ENCODE results near the gene SEMG1. TPM values are rescaled to one million over a fixed set of nuclear protein-coding genes. Genes with fewer than 3 reads are reported as not detected.

SEMG1 gene
- total RNA-seq, 2 experiments from 2014 or later, result not detected

- H3K36me3 ChIP-seq (ENCODE audit: insufficient read depth, low read length), result no peaks in the 10 kb centered on the region
- H3K4me1 Mint-ChIP-seq (ENCODE audit: low read depth), result no peaks in the 10 kb centered on the region
- H3K27ac Mint-ChIP-seq, result no peak overlapping the region
- H3K4me3 Mint-ChIP-seq, result no peak overlapping the region
- H3K9me3 Mint-ChIP-seq, result no peaks in the 10 kb centered on the region
- no peak for DNase-seq
- POLR2A ChIA-PET, result no interaction called here
- no peaks in the 10 kb centered on the region for H3K4me1 ChIP-seq (ENCODE audit: insufficient read depth, low read length)
- no peak overlapping the region for H3K4me3 ChIP-seq (ENCODE audit: low read length)
- intact Hi-C loops (cut with DNase I, micrococcal nuclease), result no loop called here
- ATAC-seq (ENCODE audit: poor library complexity), result no peak
- no peaks in the 10 kb centered on the region for H3K9me3 ChIP-seq (ENCODE audit: control insufficient read depth in 1 of 2, insufficient read depth in 1 of 2, low read length in 2 of 2)
- no peak overlapping the region for H3K27ac ChIP-seq (ENCODE audit: low read depth in 1 of 2, low read length in 2 of 2)
- no peak for TF ChIP-seq CTCF (IDR thresholded peaks at IDR 0.05)
- peaks cover 17 to 29% of the 10 kb centered on the region in 2 experiments for H3K27me3 ChIP-seq (ENCODE audit: control insufficient read depth in 1 of 2, insufficient read depth in 2 of 2, low read length in 2 of 2)
- CTCF ChIA-PET, result no interaction called here
- peaks cover 43% of the 10 kb centered on the region for H3K27me3 Mint-ChIP-seq
- no peaks in the 10 kb centered on the region for H3K36me3 Mint-ChIP-seq (ENCODE audit: low read depth)
Measured at GRCh38 chr20:45257161-45257560, 50.3 kb downstream of the SEMG1 start.

- H3K9me3 ChIP-seq (ENCODE audit: control insufficient read depth in 1 of 2, insufficient read depth in 1 of 2, low read length in 2 of 2), result no peaks in the 10 kb centered on the region
- CTCF ChIA-PET, result no interaction called here
- Mint-ChIP-seq H3K27me3 (peaks cover 42% of the 10 kb centered on the region), H3K4me3 (no peak overlapping the region), H3K36me3 (ENCODE audit: low read depth) (no peaks in the 10 kb centered on the region), H3K9me3 (no peaks in the 10 kb centered on the region), H3K4me1 (ENCODE audit: low read depth) (no peaks in the 10 kb centered on the region), H3K27ac (no peak overlapping the region)
- POLR2A ChIA-PET, result no interaction called here
- H3K4me3 ChIP-seq (ENCODE audit: low read length), result no peak overlapping the region
- DNase-seq (no peak), ATAC-seq (ENCODE audit: poor library complexity) (no peak)
- no peaks in the 10 kb centered on the region for H3K4me1 ChIP-seq (ENCODE audit: insufficient read depth, low read length)
- TF ChIP-seq CTCF (IDR thresholded peaks at IDR 0.05), result no peak
- no peaks in the 10 kb centered on the region for H3K36me3 ChIP-seq (ENCODE audit: insufficient read depth, low read length)
- intact Hi-C loops (cut with DNase I, micrococcal nuclease), result no loop called here
- H3K27ac ChIP-seq (ENCODE audit: low read depth in 1 of 2, low read length in 2 of 2), result no peak overlapping the region
- H3K27me3 ChIP-seq (ENCODE audit: control insufficient read depth in 1 of 2, insufficient read depth in 2 of 2, low read length in 2 of 2), result peaks cover 18 to 24% of the 10 kb centered on the region in 2 experiments
Measured at GRCh38 chr20:45257711-45258110, 50.9 kb downstream of the SEMG1 start.

- Mint-ChIP-seq H3K4me1 (ENCODE audit: low read depth) (no peaks in the 10 kb centered on the region), H3K9me3 (no peaks in the 10 kb centered on the region), H3K27ac (no peak overlapping the region), H3K4me3 (no peak overlapping the region), H3K36me3 (ENCODE audit: low read depth) (no peaks in the 10 kb centered on the region), H3K27me3 (peaks cover 40% of the 10 kb centered on the region)
- TF ChIP-seq CTCF (IDR thresholded peaks at IDR 0.05), result no peak
- H3K27me3 ChIP-seq (ENCODE audit: control insufficient read depth in 1 of 2, insufficient read depth in 2 of 2, low read length in 2 of 2), result peaks cover 17 to 18% of the 10 kb centered on the region in 2 experiments
- H3K36me3 ChIP-seq (ENCODE audit: insufficient read depth, low read length), result no peaks in the 10 kb centered on the region
- no peaks in the 10 kb centered on the region for H3K4me1 ChIP-seq (ENCODE audit: insufficient read depth, low read length)
- ATAC-seq (ENCODE audit: poor library complexity) (no peak), DNase-seq (no peak)
- ChIA-PET POLR2A (no interaction called here), CTCF (no interaction called here)
- no peaks in the 10 kb centered on the region for H3K9me3 ChIP-seq (ENCODE audit: control insufficient read depth in 1 of 2, insufficient read depth in 1 of 2, low read length in 2 of 2)
- H3K4me3 ChIP-seq (ENCODE audit: low read length), result no peak overlapping the region
- H3K27ac ChIP-seq (ENCODE audit: low read depth in 1 of 2, low read length in 2 of 2), result no peak overlapping the region
- intact Hi-C loops (cut with DNase I, micrococcal nuclease), result no loop called here
Measured at GRCh38 chr20:45258259-45258658, 51.4 kb downstream of the SEMG1 start.
